ENCODE results near the gene TSPEAR. TPM values are rescaled to one million over a fixed set of nuclear protein-coding genes. Genes with fewer than 3 reads are reported as not detected.
A peak's percentile ranks its signal among the peaks of the same experiment; 100 is the strongest.
"Not testable (repeated sequence)": the region's sequence is repeated elsewhere in the genome, so short reads cannot be mapped to it uniquely, and the experiment has no call there.

The TSPEAR gene
- total and polyA plus RNA-seq, 3 donors from 2014 or later, result 0.53 to 0.62 (median 0.55) TPM

- Histone ChIP-seq H3K4me3 (no peak overlapping the region), H3K4me1 (no peaks in the 10 kb centered on the region), H3K27me3 (no peaks in the 10 kb centered on the region), H3K27ac (no peak overlapping the region), H3K36me3 (ENCODE audit: low read depth, missing control alignments) (no peaks in the 10 kb centered on the region), H3K9me3 (no peaks in the 10 kb centered on the region)
- peak; percentile 4 for DNase-seq
- 55 to 59% methylated on average over 13 to 21 of the region's 21 CpGs for WGBS, 2 donors
- TF ChIP-seq CTCF (IDR thresholded peaks at IDR 0.05) (no peak), POLR2A (IDR thresholded peaks at IDR 0.05) (no peak)
- intact Hi-C loops (cut with DNase I; ENCODE audit: low total_unique reads), result no loop called here
Measured at GRCh38 chr21:44700101-44701022, 11.0 kb downstream of the TSPEAR start.

DNA sequence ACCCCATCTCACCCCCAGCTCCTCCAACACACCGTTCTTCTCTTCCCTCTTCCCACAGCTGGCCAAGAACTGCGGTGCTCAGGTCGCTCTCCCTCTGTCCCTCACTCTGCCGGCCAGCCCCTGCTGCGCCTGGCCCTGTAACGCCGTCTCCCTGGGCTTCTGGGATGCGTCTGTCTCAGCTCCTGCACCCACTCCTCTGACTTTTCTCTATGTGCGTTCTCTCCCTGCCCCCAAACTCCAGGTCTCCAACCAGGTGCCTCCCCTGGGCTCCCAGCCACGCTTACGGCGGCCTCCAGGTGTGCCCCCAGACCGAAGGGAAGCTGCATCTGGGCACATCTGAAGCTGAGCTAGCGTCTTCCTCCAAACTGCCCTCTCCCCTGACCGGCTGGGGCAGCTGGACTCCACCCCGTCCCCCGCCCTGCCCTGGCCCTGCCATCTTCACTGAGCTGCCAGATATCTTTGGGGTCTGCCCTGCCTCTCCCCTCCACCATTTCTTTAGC is 11.8 kb downstream of the TSPEAR start:
- no peaks in the 10 kb centered on the region for H3K9me3 ChIP-seq
- H3K4me3 ChIP-seq, result no peak overlapping the region
- peak; percentile 7 for DNase-seq
- no peak for TF ChIP-seq POLR2A (IDR thresholded peaks at IDR 0.05)
- TF ChIP-seq CTCF (IDR thresholded peaks at IDR 0.05), result no peak
- WGBS, 2 donors, result 52 to 53% methylated on average over 17 of the region's 17 CpGs
- H3K36me3 ChIP-seq (ENCODE audit: low read depth, missing control alignments), result no peaks in the 10 kb centered on the region
- intact Hi-C loops (cut with DNase I; ENCODE audit: low total_unique reads), result no loop called here
- H3K4me1 ChIP-seq, result no peaks in the 10 kb centered on the region
- H3K27me3 ChIP-seq, result no peaks in the 10 kb centered on the region
- H3K27ac ChIP-seq, result no peak overlapping the region

GRCh38 chr21:44697811-44698734 is 13.3 kb downstream of the TSPEAR start:
- no peak for TF ChIP-seq POLR2A (IDR thresholded peaks at IDR 0.05)
- no peak for TF ChIP-seq CTCF (IDR thresholded peaks at IDR 0.05)
- Histone ChIP-seq H3K4me1 (no peaks in the 10 kb centered on the region), H3K36me3 (ENCODE audit: low read depth, missing control alignments) (no peaks in the 10 kb centered on the region), H3K27me3 (no peaks in the 10 kb centered on the region), H3K27ac (no peak overlapping the region), H3K4me3 (no peak overlapping the region), H3K9me3 (no peaks in the 10 kb centered on the region)
- WGBS, 2 donors, result 47 to 50% methylated on average over 31 to 35 of the region's 35 CpGs
- intact Hi-C loops (cut with DNase I; ENCODE audit: low total_unique reads), result no loop called here
- DNase-seq, result peak; percentile 5

DNA sequence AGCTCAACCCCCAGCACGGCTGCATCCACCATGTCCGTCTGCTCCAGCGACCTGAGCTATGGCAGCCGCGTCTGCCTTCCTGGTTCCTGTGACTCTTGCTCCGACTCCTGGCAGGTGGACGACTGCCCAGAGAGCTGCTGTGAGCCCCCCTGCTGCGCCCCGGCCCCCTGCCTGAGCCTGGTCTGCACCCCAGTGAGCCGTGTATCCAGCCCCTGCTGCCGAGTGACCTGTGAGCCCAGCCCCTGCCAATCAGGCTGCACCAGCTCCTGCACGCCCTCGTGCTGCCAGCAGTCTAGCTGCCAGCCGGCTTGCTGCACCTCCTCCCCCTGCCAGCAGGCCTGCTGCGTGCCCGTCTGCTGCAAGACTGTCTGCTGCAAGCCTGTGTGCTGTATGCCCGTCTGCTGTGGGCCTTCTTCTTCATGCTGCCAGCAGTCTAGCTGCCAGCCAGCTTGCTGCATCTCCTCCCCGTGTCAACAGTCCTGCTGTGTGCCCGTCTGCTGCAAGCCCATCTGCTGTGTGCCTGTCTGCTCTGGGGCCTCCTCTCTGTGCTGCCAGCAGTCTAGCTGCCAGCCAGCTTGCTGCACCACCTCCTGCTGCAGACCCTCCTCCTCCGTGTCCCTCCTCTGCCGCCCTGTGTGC is 14.1 kb downstream of the TSPEAR start, which contains the start of gene KRTAP10-12:
KRTAP10-12 (plus strand) TSS at position 1 of the 639 bp plus-strand sequence; CDS start at position 31, 30 bp downstream.
- H3K4me3 ChIP-seq; H3K9me3 ChIP-seq; H3K4me1 ChIP-seq; H3K27ac ChIP-seq; intact Hi-C loops (cut with DNase I; ENCODE audit: low total_unique reads); DNase-seq; H3K27me3 ChIP-seq; H3K36me3 ChIP-seq (ENCODE audit: low read depth, missing control alignments): not testable (repeated sequence)
- WGBS, 2 donors, result 53 to 64% methylated on average over 10 to 17 of the region's 21 CpGs

All from testis (tissue), 3 donors.